HUDEP-2 (cell line): ENCODE data around the gene ABCF3.

Experiments used
- DNase-seq, 76 experiments: peaks; one replicate each; lab custom pipeline; 2025; ENCODE audit not compliant: unreplicated experiment in 76 of 76; lab: John Stamatoyannopoulos, UW

Gene ABCF3

DNA sequence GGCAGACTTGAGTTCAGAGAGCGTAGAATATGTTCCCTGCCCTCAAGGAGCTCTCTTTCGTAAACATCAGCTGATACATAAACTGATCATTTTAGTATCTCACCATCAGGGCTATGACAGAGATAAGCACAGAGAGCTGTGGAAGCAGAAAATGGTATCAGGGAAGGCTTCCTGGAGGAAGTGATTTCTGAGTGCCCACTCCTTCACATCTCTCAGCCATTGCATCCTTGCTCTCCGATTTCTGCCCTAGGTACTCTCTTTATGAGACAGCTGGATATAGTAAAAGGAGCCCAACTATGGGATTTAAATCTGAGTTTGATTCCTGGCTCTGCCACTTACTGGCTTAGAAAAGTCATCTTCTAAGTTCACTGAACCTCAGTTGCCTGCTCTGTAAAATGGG lies 20.5 kb upstream of the ABCF3 start:
- no peak for DNase-seq

DNA sequence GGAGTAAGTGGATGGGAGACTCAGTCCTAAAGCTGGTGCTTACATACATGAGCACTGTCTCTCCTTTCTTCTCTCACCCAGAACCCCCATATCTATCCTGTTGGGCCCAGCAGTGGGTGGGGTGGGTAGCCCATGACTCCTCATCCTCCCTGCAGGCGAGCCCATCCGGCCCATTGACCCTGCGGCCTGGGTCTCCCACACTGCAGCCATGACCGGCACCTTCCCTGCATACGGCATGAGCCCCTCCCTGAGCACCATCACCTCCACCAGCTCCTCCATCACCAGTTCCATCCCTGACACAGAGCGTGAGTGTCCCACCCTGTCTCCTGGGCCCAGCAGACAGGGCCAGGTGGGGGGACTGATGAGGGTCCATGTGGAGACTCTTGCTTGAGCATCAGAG lies 19.3 kb upstream of the ABCF3 start:
- DNase-seq = no peak

DNA sequence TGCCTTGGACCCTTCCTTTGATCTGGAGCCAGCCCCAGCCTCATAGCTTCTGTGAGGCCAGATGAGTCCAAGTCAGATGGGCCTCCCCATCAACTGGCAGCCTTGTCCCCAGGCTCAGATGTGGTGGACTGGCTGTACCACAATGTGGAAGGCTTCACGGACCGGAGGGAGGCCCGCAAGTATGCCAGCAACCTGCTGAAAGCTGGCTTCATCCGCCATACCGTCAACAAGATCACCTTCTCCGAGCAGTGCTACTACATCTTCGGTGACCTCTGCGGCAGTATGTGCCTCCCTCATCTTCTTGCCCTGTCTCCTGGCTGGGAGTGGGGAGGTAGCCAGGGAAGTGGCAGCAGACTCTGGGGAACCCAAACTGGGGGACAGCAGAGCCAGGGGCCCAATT lies 18.2 kb upstream of the ABCF3 start:
- no peak for DNase-seq

DNA sequence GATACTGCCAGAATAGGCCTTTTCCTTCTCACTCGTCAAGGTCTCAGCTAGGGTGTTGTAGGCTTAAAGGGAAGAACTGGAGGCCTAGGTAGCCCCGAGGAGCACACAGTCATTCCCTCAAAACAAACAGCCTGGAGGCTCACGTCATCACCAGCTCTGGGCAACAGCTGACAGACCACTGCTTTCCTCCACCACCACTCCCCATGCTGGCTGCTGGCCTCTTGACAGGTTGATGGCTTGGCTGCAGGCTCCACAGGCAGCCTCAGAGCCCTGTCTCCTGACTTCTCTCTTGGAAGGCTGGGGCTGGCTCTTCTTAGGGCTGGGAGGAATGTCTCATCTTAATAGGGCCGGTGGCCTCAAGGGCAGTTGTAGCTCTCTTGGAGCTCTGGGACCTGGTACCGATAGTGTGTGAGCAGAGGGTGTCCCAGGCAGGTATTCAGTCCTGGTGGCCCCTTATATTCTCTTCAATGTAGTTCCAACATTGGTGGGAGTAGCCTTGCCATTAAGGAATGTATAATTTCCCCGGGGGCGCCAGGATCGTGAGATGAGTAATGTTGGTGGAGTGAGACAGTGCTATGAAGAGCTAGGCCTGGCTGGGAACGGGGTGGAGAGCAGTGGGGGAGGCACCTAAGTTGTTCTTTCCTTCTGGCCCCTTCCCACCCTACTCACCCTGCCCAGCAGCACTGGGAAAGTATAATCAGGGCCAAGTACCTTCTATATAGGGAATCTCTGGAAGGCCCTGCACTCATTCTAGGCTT lies 17.5 kb upstream of the ABCF3 start:
- no peak for DNase-seq

DNA sequence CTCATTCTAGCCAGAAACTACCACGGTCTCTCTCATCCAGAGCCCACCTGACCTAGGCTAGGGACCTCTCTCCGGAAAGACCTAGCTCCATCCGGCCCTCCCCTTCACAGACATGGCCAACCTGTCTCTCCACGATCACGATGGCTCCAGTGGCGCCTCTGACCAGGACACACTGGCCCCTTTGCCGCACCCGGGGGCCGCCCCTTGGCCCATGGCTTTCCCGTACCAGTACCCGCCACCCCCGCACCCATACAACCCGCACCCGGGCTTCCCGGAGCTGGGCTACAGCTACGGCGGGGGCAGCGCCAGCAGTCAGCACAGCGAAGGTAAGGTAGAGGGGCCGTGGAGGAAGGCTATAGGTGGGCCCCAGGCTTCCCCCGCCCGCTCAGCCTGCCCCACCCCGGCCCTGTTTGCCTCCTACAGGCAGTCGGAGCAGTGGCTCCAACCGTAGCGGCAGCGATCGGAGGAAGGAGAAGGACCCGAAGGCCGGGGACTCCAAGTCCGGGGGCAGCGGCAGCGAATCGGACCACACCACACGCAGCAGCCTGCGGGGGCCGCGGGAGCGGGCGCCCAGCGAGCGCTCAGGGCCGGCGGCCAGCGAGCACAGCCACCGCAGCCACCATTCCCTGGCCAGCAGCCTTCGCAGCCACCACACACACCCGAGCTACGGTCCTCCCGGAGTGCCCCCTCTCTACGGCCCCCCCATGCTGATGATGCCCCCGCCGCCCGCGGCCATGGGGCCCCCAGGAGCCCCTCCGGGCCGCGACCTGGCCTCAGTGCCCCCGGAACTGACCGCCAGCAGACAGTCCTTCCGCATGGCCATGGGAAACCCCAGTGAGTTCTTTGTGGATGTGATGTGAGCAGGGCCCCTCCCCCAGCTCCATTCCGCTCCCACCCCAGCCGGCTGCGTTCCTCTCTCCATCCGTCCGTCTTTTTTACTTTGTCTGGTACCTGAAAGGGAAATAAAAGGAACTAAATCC lies 15.8 kb upstream of the ABCF3 start:
- no peak for DNase-seq

DNA sequence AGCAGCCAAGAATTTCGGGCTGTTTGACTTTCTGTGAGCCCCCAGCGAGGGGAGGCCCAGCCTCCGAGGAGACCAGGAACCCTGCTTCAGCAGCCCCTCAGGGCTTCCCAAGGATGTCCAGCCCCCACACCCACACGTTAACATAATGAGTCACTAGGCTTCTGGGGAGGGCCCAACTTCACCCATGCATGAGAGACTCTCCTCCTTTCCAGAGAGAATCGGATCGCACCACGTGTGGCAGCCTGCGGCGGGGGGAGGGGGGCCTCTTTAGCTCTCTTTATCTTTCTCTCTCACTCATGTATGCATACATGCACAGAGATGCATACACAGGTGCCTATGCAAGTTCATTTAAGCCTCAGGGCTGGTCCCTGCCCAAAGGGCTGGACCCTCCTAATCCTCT lies 14.4 kb upstream of the ABCF3 start:
- DNase-seq = no peak

DNA sequence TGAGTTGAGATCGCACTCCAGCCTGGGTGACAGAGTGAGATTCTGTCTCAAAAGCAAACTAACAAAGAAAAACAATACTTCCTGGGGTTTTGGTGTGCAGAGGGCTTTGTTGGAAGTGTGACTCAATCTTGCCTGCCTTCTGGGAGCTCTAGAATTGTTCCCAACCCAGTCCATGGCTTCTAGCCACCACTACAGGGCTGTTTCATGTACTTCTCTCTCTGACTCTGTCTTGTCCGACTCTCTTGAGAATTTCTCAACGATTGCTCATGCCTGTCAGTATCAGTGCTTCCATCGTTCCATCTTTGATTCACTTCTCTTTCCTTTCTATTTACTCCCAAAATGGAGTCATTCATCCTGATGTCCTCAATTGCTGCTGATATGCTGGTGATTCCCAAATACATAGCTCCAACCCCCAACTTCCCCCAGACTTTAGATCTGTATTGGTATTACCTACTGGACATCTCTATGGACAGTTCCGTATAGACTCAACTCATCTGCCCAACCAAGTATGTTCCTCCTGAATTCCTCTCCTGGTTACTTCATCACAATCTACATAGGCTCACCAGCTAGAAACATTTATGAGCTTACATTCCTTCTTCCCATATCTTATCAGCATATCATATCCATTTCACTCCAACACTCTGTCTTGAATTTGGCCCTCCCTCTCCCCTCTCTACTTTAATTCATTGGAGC lies 13.2 kb upstream of the ABCF3 start:
- DNase-seq = no peak

DNA sequence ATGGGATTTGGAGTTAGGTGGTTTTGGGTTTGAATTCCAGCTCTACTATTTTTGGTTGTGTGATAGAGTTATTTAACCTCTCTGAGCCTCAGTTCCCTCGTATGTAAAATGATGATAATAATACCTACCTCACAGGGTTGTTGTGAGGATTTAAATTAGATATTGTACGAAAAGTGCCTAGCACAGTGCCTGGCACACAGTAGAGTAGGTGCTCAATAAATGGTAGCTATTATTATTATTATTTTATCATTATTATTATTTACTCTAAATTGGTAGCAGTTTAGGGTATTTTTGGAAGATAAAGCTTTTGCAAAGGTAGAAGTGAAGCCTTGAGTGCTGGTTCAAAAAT lies 12.7 kb upstream of the ABCF3 start:
- DNase-seq = no peak

DNA sequence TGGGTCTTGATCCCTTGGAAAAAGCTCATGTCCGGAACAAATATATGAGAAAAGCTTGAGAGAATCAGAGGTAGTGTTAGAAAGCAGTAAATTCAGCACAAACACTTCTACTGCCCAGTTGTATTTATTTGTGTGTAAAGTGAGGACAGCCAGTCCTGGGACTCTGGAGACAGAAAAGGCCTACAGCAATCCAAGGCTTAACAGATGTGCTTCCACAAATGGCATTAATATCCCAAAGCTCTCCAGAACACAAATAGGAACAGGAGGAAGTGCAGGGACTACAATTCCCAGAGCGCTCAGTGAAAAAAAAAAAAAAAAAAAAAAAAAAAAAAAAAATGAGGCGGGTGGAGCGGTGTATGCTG lies 11.7 kb upstream of the ABCF3 start:
- no peak for DNase-seq

DNA sequence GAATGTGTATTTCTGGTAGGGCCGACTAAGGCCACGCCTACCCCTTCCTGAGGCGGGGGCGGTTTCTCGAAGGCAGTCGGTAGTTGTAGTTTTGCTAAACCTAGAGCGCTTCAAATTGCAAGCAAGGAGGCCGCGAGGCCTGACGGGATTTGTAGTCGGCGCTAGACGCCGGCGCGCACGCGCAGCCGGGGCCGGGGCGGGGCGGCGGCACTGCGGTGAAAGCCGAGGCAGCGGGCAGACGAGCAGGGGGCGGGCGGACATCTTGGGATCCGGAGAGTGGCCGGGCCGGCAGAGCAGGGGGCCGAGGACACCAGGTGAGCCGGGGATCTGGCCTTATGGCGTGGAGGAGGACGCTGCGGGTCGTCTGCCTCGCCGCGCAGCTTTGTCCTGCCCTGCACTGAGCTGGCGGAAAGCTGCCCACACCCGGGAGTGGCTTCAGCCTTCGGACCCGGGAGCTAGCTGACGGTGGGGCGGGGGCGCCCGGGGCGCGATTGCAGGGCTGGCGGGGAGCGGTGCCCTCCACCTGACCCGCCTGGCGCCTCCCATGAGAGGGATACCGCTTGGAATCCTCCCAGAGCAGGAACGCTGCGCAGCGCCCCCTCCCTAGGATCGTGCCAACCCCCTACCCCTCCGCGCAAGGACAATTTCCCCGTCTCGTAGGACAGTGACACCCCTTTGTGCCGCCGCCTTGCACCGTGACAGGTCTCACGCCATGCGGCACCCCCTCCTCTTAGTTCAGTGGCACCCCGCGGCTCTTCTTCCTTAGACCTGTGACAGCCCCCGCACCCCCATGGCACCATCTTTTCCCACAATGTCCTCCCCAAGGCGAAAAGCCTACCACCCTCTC lies 11.1 kb upstream of the ABCF3 start, which contains the start of gene AP2M1:
Gene AP2M1 (plus strand): TSS at position 210 of the 847 bp plus-strand sequence. CDS start 2,139 bp downstream, outside the sequence.
- peak; percentile 29 to 99 (median 95) for DNase-seq

DNA sequence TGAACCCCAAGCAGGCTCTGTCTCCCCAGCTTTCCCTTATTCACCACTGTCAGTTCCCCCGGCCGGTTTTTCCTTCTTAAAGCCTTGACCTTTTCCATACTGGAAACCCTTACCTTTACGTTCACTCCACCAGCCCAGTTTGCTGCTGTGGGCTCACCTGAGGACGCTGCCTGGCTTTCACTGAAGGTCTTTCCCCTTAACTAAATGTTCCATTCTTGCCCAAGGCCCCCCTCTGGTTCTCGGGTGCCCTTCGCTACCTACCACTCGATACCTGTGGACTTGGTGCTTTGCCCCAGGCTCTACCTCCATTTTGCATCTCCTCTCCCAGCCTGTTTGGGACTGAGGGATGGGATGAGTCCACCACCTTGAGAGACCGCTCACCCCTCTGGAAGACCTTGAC lies 10.5 kb upstream of the ABCF3 start:
- no peak for DNase-seq

DNA sequence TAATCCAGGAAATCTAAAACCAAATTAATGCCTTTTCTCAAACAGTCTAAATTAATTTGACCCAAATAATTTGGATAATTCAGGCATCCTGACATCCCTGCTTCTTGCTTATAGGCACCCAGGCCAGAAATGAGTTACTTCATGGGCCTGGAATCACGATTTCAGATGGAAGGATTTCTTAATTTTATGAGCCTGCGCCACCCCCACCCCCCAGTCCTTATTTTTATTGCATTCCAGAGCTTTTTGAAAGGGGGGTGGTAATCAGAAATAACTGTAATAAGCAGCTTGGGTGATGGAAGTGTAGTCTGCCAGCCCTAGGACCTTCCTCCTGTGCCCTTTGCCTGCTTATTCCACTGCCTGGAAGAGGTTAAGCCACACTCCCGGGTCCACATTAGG lies 10.0 kb upstream of the ABCF3 start:
- no peak for DNase-seq

DNA sequence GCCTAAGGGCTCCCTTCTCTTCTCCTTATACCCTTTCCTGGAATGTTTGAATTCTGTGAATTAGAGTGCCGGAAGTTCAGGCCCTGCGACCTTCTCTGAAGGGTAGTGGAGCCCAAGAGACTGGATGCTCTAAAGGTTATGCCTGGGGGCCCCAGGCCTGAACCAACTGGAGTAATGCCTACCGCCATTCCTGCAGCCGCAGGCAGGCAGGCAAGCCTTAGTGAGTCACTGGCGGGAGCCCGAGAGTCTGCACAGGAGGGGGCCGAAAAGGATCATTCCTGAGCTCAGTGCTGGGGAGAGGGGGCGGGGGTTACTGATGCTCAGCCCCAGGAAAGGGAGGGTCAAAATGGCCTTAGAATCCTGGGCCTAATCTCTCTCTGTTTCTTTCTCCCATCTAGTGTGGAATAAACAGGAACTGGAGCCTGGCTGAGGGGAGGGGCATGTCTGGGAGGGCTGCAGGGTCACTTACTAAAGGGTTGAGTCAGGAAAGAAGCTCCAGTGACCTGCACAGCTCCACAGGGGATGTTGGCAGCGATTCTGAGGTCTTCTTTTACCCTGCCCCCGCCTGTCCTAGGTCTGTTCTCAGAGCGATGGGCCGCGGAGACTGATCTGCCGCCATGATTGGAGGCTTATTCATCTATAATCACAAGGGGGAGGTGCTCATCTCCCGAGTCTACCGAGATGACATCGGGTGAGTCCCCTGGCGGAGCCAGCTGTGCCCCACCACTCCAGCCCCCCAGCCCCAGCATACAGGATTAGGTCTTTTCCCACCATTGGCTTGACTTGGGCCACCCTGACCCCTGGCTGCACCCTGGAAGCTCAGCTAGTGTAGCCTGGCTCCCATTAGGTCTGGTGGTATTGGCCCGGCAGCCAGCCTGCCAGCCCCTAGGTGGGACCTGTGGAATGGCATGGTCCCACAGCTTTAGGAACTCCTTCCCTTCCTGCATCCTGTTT lies 9.3 kb upstream of the ABCF3 start:
- peak in 3 of 76 experiments; percentile 9 to 15 (median 12) for DNase-seq

DNA sequence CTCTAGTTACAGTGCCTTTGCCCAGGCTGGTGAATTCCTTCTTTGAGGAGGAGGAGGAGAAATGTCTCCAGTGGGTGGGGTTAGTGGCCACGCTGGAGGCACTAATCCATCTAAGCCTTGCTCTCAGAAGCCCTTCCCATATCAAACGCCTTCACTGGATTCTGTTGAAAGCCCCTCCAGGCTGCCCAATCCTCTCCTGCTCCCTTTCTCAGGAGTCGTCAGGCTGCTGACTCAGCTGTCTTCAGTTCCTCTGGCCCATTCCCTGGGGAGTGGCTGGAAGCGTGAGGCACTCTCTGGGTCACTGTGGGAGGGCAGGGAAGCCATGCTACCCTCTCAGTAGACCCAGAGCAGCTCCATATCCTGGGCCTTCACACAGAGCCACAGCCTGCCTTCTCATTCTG lies 8.7 kb upstream of the ABCF3 start:
- no peak for DNase-seq

DNA sequence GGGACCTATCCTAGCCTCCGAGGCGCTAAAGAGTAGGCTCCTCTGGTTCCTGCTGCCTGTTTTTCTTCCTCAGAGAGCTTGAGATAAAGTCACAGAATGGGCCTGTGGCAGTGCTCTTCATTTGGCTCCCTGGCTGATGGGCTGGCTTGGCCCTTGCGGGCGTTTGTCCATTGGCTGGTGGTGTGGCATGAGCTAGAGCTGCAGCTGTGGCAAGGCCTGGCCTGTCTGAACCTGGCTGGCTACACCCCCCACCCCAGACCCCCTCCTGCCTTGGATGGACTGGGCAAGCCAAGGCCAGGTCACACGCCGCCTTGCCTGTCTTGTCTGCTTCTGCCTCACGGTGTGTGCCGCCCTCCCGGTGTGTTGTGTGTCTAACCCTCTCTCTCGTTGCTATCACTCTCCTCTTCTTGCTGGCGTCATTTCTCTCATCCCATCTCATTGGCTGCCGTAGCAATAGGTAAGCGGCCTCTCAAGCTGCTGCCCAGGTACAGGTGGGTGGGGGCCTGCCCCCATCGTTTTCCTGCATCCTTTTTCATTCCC lies 8.2 kb upstream of the ABCF3 start:
- no peak for DNase-seq

DNA sequence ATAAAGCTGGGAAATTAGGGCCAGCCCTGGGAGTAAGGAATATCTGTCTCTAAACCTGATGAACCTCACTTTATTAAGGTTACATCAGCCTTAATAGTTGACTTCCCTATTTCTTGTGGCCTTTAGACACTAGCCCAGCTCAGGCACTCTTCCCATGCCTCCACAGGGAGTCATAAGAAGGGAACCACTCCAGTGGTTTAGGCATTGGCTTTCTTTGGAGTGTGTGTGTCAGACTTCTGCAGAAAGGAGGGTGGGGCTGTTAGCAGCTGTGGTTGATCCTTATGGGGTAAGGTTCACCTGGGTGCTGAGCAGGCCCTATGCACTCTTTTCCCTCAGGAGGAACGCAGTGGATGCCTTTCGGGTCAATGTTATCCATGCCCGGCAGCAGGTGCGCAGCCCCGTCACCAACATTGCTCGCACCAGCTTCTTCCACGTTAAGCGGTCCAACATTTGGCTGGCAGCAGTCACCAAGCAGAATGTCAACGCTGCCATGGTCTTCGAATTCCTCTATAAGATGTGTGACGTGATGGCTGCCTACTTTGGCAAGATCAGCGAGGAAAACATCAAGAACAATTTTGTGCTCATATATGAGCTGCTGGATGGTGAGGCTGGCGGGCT lies 7.4 kb upstream of the ABCF3 start:
- DNase-seq = no peak

DNA sequence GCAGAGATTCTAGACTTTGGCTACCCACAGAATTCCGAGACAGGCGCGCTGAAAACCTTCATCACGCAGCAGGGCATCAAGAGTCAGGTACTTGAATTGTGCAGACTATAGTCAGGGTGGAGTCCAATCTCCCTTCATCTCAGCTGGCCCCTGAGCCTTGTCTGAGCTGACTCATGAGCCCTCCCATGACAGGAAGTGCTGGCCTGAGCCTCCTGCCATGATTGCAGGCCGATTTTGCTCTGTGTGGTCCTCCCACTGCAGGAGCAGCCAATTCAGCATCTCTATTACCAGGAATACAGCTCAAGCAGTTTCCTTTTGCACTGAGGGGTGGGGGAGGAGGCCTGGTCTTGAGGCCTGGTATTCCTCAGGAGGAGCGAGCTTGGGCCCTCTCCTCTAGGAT lies 5.8 kb upstream of the ABCF3 start:
- peak in 37 of 76 experiments; percentile 4 to 62 (median 31) for DNase-seq

DNA sequence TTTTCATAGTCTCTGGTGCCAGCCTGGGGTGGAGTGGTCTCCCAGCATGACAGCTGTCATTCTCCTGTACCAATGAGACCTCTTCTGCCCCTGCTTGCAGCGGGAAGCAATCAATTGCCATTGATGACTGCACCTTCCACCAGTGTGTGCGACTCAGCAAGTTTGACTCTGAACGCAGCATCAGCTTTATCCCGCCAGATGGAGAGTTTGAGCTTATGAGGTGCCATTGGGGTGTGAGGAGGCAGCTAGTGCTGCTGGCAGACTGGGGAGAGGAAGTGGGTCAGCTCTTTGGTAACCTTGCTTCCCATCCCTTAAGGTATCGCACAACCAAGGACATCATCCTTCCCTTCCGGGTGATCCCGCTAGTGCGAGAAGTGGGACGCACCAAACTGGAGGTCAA lies 4.4 kb upstream of the ABCF3 start:
- DNase-seq = no peak

DNA sequence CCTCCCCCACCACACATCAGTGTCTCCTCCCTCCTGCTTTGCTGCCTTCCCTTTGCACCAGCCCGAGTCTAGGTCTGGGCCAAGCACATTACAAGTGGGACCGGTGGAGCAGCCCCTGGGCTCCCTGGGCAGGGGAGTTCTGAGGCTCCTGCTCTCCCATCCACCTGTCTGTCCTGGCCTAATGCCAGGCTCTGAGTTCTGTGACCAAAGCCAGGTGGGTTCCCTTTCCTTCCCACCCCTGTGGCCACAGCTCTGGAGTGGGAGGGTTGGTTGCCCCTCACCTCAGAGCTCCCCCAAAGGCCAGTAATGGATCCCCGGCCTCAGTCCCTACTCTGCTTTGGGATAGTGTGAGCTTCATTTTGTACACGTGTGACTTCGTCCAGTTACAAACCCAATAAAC lies 2.3 kb upstream of the ABCF3 start:
- no peak for DNase-seq
